HG03354 (cell line): ENCODE data around the gene CFAP57.

Experiments used
- ATAC-seq: cut with Tn5 transposase; IDR thresholded peaks from one replicate; pipeline ENCODE4 v1.9.1; 2021; ENCODE audit warnings: mild to moderate bottlenecking; ENCODE audit not compliant: unreplicated experiment, poor library complexity, severe bottlenecking

Gene CFAP57

DNA sequence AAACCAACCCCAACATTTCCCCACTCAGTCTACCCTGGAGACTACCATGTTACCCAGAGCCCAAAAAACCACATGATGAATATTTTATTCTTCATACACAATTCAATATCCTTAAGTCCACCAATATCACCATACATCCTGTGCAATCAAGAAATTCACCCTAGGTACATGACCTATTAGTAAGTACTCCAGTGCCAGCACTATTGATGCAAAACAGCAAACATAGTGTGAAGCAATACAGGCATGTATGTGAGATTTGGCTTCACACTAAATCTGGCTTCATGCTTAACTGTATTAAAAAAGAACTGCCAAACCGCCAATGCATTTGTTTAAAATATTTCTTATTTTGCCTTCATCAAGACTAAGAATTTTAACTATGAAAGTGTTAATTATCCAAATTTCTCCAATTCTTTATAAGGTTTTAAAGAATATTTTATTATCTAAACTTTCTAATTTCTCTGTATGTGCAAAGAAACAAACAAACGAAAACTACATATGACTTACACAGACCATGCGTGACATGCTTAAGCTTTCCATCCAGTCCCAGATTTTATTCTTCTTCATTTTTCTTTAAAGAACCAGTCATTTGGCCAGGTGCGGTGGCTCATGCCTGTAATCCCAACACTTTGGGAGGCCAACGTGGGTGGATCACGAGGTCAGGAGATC, 75.3 kb downstream of the CFAP57 start:
- no peak for ATAC-seq

DNA sequence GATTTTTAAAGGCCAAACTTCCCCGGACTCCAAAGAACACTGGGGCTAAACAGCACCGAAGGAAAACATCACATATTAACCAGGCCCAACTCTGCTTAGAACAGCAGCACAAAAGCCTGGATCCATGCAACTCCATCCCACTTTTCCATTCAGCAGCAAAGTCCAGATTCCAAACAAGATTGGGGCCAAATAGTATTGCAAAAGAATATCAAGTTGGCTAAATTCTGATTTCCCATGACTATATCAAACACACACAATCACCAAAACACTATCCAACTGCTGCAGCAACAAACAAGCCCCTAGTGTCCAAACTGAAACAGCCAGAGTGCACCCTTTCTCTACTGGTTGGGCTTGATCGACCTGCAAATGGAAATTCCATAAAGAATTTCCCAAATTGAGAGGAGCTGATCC, 78.2 kb downstream of the CFAP57 start:
- ATAC-seq = no peak

DNA sequence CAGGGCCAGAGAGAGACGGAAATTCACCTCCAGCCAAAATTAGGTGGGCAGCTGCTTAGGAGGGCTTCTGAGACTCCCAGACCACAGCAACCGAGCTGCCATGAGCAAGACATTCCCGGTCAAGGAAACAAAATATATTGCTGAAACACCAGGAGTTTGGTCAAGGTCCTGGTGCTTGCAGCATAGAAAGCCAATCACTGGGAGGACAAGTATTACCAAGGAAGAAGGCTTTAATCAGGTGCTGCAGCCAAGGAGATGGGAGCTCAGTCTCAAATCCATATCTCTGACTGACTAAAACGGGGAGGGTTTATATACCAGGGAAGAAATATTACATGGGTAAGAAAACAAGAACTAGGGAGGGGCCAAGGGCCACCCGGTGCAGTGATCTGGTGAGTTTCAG, 78.9 kb downstream of the CFAP57 start:
- ATAC-seq = no peak

DNA sequence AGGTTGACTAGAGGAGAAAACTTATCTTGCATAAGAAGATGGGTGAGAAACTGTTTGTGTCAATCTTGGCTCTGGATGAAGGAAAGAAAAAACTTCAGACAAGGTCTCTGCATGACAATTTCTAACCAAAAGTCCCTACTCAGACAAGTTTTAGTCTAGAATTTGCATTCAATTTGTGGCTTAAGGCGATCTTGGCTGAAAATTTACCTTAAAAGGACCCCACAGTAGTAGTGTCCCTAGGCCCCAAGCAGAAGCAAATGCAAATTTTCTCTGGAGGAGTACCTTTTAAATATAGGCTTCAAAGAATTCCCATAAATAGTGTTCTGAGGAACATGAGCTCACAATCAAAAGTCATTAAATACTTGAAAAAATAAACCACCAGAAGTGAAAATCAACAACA, 80.1 kb downstream of the CFAP57 start:
- no peak for ATAC-seq

DNA sequence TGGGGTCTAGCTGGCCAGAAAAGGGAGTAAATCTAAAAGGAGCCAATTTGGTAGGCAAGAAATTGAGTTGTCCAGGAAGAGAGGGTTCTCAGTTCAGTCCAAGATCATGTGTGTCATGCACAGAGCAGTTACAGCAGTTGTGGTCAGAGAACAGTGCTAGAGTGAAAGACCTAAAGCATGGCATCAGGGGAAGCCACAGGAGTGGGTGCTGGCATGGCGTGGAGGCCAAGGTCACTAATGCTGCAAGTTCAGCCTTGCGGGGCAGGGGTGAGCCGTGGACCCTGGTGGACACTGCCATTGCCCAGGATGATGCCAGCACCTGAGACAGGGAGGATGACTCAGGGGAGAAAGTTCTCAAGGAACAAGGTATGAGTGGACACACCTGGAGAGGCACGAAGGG, 81.0 kb downstream of the CFAP57 start:
- ATAC-seq = no peak

DNA sequence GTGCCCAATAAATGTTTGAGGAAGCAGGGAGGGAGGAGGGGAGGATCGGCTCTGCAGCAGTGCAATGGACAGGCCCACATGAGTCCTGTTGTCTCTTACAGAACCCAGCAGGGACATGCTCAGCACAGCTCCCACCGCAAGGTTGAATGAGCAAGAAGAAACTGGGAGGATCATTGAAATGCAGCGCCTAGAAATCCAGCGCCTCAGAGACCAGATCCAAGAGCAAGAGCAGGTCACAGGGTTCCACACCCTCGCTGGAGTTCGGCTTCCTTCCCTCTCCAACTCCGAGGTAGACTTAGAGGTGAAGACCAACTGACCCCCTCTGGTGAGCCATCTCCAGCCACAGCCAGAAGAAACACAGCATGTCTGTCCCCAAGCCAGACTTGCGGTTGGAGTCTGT, 81.7 kb downstream of the CFAP57 start:
- ATAC-seq = no peak

DNA sequence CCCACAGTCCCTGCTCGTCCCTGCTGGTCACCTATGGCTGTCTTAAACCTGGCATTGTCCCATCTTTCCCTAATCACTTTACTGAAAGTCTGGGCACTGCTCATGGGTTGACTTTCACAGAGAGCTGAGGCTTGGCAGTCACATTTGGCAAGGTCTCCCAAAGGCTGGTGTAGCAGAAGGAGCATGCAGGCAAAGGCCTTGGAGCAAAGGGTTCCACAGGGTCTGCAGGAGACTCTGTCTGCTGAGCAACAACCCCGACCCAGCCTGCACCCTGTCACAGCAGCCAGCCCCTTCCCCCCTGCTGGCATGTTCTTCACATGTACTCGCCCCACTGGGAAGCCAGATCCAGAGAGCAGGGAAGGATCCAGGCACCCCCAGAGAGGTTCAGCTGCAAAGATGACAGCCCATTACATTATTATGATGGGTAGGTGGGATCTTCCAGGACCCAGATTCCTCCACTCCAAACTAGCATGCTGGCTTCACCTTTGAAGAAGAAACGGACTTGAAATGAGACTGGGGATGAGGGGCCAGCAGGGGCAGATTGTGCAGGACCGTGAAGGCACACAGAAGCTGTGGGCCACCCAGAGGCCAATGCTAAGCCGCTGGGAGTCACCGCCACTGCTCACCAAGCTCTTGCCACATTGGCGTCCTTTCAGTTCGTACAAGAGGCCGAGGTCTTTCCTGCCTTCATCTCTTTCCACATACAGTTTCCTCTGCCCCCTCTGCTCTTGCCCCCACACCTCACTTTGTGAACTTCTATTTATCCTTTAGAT, 83.5 kb downstream of the CFAP57 start:
- no peak for ATAC-seq

DNA sequence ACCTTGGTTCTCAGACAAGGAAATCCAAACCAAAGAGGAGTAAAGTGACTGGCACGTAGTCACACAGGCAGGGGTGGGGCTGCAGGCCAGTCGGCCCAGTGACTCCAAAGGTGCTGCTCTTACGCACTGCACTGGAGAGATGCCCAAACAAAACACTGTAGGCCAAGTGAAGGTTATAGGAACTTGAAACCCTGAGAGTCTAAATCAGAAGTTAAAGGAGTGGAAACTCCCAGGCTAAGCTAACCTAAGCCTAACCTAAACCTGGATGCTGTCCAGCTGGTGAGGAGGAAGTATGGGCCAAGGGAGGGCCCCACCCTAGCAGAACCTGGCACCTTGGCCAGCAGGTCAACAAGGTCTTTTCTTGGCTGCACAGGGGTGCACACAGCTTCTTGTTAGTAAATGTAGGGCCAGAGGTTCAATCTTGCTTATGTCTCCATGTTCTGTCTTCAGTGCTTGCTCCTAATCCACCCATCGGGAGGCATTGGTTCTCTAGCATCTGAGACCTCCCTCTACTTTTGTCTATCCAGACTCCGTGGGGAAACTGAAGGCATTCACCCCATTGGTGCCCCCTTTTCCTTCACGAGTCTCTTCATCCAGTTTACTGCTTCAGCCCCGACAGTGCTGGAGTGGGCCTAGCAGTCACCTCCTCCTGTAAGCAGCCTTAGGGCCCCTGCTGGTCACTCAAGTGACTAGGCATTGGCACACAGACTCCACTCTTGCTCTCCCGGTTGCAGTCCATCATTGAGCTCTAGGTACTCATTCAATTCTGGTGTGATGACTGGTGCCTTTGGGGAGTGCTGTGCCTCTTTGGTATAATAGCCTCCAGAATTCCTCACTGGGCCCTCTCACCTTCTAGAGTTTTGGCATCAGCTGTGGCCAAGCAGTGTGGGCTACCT, 84.8 kb downstream of the CFAP57 start:
- ATAC-seq = no peak

DNA sequence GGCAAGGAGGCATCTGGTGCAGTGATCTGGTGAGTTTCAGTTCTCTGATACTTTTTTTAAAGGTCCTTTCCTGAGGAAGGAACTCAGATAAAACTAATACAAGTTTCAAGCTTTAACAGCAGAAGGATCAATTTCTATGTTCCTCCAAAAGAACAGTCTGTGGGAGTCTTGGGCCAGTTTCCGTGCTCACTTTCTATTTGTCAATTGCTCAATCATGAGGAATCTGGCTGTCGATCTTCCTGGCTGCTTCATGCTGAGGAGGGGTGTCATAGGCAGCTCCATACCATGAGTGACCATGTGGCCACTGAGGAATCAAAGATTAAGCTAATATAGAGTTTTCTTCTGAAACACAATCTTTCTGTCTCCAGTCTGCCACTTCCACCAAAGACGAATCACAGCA, 86.2 kb downstream of the CFAP57 start:
- ATAC-seq = no peak

DNA sequence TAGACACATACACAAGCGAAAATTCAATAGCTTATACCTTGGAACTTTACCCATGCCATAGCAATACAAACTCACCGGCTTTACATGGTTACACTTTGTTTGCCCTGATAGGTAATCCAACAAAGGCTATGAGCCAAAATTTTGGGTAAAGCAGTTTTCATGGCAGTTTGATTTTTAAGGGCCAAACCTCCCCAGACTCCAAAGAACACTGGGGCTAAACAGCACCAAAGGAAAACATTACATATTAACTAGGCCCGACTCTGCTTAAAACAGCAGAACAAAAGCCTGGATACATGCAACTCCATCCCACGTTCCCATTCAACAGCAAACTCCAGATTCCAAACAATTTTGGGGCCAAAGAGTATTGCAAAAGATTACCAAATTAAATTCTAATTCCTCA, 93.3 kb downstream of the CFAP57 start:
- no peak for ATAC-seq

DNA sequence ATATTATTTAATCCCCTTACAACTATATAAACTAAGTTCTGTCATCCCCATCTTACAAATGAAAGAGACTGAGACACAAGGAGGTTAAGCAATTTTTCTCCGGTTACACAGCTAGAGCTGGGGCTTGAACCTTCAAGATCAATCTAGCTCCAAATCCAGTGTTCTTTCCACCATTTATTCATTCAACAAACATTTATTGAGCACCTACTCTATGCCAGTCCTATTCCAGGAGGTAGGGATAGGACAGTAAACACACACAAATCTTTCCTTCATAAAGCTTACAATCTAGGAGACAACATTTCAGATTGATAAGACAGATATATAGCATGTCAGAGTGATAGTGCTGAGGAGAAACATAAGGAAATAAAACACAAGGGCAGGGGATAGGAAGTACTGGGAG, 94.8 kb downstream of the CFAP57 start:
- ATAC-seq = no peak

DNA sequence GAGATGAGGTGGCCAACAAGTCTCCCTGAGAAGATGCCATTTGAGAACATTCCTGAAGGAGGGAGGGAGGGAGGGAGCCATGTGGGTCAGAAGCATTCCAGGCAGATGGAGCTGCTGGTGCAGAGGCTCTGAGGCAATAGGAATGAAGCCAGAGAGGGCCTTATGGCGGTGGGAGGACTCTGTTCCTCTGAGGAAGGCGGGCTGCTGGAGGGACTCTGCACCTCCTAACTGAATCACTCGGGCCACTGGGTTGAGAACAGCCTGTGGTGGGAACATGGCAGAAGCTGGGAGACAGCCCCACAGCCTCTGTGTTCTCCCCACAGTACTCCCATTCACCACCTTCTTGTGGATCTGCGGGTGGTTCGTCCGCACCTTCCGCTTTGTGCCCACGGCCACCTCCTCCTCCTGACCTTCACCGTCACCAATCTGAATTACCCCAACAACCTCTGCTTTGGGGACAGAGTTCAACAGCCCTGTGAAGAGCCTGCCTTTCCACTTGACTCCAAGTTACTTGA, 95.2 kb downstream of the CFAP57 start:
- no peak for ATAC-seq

DNA sequence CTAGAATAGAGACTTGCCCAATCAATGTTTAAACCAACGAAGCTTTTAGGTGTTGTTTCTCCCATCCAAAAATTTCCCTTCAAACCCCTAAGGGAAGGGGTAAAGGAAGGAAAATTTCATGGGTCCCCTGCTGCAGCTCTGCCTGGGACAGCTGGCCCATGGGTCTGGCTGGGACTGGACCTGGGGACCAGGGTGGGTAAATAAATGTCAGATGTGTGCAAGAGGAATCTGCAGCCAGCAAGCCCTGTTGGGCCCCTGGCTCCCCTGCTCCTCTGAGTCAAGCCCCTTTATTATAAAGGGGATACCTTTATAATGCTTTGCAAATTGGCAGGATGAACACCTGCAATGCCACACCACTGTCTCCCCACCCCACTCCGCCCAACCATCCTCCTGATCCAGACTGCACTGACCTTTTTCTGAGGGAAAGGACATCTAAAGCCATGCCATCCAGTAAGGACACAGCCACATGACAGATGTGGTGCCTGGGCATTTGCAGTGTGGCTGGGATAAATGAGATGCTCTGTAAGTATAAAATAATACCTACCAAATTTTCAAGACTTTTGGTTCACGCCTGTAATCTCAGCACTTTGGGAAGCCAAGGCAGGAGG, 95.8 kb downstream of the CFAP57 start:
- ATAC-seq = no peak

DNA sequence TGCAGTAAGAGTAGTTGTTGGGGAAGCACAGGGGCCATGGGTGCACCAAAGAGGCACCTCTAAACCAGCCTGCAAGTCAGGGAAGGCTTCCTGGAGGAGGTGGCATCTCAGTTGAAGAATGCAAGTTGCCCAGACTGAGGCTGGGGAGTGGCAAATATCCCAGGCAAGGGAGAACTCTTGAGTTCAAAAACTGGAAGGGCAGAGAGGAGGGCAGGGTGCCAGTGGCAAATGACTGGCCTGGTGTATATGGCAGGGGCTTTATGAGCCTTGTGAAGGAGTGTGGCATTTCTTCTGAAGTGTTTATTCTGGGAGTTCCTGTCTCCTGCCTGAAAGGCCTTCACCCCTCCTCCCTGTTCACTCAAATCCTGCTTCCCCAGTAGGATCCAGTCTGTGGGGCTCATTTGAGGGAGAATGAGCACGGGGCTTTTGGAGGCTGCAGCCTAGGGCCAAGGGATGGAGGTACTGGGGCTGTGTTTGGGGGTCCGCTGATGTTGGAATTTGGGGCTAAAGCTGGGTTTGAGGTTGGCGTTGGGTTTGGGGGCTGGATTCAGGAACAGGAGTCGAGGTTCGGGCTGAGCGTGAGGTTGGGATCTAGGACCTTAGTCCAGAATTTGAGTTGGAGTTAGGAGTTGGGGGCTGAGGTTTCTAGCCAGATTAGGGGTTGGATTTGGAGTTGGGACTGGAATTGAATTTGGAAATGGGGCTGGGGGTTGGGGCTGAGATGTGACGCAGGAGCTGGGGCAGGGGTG, 97.7 kb downstream of the CFAP57 start, which contains the start of gene TMEM125:
TSS of gene TMEM125 (plus strand) at position 357 of the 749 bp plus-strand sequence. CDS start 2,740 bp downstream, outside the sequence.
- no peak for ATAC-seq

DNA sequence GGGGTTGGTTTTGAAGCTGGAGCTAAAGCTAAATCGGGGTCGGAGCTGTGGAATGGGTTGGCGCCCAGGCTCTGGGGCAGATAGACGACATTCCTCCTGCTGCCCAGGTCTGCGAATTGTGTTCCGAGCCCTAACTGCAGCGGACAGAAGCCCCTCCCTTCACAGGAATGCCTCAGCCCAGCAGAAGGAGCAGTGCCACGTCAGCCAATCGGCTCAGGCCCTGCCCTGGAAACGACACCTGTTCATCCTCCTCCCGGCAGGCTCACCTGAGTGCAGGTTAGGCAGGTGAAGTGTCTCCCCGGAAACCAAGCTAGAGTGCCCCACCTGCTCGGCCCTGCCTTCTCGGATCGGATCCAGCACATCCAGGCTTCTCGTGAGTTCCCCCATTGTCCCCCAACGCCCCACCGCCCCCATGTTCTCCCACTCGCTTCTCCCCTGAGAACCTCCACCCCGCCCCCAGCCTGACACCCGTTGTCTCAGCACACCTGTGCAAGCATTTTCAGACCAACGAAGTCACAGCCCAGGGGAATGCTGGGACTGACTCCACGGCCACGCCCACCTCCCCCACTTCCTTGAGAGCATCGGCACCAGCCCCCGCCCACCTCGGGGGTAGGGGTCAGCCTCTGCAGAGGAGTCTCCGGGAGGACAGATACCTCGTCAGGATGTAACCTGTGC, 98.4 kb downstream of the CFAP57 start:
- no peak for ATAC-seq

DNA sequence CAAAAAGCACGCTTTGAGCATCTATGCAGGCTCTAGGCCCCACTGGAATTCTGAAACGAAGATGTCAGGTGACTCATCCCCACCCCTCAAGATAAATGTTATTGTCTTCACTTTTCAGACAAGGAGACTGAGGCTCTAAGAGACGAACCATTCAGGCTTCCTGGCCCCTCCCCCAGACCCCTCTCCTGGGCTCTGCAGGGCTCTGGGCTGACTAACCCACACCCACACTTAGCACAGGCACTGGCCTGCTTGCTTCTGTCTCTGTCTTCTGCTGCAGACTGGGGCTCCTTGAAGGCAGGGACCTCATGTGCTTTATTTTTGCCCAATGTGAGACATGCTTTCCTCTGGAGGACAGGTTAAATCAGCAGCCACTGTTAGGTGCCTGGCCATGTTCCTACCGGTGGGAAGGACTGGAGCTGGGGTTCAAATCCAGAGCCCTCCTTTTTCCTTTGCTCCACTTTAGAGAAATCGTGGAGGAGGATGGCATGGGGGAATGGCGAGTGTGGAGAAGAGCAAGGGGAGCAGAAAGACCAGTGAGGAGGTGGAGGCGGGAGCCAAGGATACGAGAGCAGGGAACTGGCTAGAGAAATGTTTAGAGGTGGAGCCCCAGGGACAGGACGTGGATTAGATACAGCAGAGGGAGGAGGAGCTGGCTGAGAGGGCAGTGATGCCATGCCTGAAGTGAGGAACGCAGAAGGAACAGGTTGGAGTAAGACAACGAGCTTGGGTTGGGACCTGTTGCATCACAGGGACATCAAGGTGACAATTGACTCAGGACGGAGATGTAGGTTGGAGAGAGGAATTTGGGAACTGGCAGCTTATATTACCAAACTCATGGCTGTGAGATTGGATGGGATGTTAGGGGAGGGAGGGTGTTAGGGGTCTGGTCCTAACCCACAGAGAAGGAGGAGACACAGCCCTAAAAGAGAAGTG, 99.3 kb downstream of the CFAP57 start:
- no peak for ATAC-seq

DNA sequence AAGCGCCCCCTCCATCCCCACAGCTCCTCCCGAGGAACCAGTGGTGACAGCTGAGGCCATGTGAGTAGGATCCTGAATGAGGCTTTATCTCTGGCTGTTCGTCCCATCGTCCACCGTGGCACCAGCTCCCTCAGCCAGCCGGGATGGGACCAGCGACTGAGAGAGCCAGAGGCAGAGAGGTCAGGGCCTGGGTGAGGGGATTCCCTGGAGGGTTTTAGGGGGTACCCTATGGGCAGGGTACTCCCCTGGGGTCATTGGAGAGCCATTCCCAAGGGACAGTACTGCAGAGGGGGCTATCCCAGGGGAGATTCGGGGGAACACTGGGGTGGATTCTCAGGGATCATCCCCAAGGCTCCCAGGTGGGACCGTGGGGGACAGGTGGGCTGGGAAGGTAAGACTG, 100.0 kb downstream of the CFAP57 start:
- ATAC-seq = no peak
